CD4-positive, alpha-beta T cell treated with Interleukin-10 for 1 hour (primary cell): ENCODE measurements around the gene CEP104.

Source experiments
- DNase-seq: peaks from one replicate; pipeline ENCODE4 v3.0.0-alpha.2; 2020

The CEP104 gene

GRCh38 chr1:3795453-3796214 is 61.4 kb downstream of the CEP104 start:
- DNase-seq, result no peak

- no peak for DNase-seq
These were observed 66.1 kb downstream of the CEP104 start for GRCh38 chr1:3790952-3791351.

- DNase-seq, result no peak
These were observed 66.5 kb downstream of the CEP104 start for GRCh38 chr1:3790500-3790923.

- DNase-seq, result no peak
These were observed 67.3 kb downstream of the CEP104 start for GRCh38 chr1:3789421-3790300.

GRCh38 chr1:3788756-3789420 is 68.1 kb downstream of the CEP104 start:
- DNase-seq, result no peak

- no peak for DNase-seq
These were observed 69.0 kb downstream of the CEP104 start for GRCh38 chr1:3787745-3788605.

GRCh38 chr1:3787349-3787715 is 69.7 kb downstream of the CEP104 start:
- no peak for DNase-seq

- DNase-seq, result no peak
These were observed 70.3 kb downstream of the CEP104 start for GRCh38 chr1:3786468-3787348.

GRCh38 chr1:3785456-3786157 is 71.4 kb downstream of the CEP104 start:
- DNase-seq, result no peak

GRCh38 chr1:3785045-3785444 is 72.0 kb downstream of the CEP104 start:
- no peak for DNase-seq

GRCh38 chr1:3783651-3784474 is 73.1 kb downstream of the CEP104 start:
- no peak for DNase-seq

GRCh38 chr1:3780901-3781300 is 76.1 kb downstream of the CEP104 start:
- no peak for DNase-seq

- DNase-seq, result no peak
These were observed 77.0 kb downstream of the CEP104 start for GRCh38 chr1:3779912-3780416.

- no peak for DNase-seq
These were observed 77.6 kb downstream of the CEP104 start for GRCh38 chr1:3779265-3779911.

GRCh38 chr1:3778590-3779264 is 78.3 kb downstream of the CEP104 start:
- no peak for DNase-seq

GRCh38 chr1:3777647-3778589 is 79.1 kb downstream of the CEP104 start:
- no peak for DNase-seq

GRCh38 chr1:3777078-3777547 is 79.9 kb downstream of the CEP104 start:
- no peak for DNase-seq
